Fibroblast of skin of left biceps (primary cell): ENCODE data around the gene STAT2.
"Not testable (repeated sequence)": the region's sequence is repeated elsewhere in the genome, so short reads cannot be mapped to it uniquely, and the experiment has no call there.

ENCODE experiments used
- DNase-seq, 2 experiments: peaks; one replicate each; pipeline ENCODE4 v3.0.0-alpha.2; 2013; ENCODE audit warnings: low read depth in 2 of 2

Gene STAT2

DNA sequence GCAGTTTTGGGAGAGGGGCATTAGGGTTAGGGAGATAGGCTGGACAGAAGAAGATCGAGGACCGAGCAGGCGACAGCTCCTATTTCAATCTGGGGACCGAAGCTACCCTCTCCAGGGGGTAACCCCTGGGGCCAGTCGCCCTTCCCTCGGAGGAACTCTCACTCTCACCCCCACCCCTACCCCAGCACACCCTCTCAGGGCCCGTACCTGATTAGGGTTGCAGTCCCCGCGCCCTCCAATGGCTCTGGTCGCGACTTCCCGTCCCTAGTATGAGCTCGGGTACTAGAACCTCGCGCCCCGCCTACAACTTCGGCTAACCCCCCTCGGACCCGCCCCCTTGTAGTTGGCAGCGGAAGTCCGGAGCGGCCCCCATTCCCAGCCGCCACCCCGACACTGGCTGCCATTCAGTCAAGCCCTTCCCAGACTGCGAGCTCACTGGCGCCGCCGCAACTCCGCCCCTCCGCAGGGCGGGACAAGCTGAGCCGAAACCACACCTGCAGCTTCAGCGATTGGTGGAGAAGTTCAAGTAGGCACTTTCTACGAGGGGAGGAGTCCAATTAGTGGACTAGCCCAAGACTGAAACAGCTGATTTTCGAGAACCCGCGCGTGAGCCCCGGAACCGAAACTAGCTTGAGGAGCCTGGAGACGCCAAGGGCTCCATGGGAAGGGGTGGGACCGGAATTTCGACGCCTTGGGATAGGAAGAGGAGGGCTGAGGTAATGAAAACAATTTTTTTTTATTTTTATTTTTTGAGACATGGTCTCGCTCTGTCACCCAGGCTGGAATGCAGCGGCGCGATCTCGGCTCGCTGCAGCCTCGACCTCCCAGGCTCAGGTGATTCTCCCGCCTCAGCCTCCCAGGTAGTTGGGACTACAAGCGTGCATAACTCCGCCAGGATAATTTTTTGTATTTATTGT is at the start of gene STAT2:
STAT2 (minus strand) TSS at position 257 of the 917 bp plus-strand sequence. CDS start 3,536 bp downstream, outside the sequence.
- DNase-seq: peak; percentile 100

DNA sequence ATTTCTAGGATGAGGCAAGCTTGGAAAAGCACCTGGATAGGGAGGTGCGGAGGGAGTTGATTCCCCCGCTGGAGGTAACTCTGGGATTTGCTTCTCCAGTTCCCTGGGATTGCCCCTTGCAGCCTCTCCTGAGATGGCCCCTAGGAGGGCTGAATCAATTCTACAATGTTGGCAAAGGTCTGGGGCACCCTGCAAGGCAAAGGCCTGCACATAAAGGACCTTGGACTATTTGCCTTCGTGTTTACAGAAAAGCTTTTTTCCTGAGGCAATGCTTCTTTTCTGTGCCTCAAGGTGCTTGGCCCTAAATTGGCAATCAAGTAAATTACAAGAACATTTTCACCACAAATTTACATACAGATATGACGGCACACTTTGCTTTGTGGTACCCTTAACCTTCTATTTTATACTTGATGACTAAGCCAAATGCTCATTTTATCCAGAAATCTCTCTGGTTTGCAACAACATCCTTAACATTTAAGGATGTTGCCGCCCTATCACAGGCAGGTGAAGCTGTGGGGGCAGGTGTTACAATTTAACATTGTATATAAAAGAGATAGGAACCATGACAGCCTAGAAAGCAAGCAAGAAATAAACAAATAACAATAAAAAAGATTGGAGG is 49.0 kb upstream of the STAT2 start:
- no peak for DNase-seq

DNA sequence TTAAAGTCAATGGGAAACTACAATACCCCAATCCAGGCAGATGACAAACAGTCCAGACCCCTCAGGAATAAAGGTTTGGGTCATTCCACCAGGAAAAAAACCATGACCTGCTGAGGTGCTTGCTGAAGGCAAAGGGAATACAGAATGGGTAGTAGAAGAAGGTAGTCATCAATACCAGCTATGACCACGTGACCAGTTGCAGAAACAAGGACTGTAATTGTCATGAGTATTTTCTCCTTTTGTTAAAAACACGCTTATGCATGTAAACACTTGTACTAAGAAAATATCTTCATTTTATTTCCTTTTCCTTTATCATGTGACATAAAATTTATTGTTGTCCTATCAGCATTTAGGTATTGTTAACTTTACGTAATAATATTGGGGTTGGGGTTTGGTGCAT is 44.3 kb upstream of the STAT2 start:
- DNase-seq: not testable (repeated sequence)

DNA sequence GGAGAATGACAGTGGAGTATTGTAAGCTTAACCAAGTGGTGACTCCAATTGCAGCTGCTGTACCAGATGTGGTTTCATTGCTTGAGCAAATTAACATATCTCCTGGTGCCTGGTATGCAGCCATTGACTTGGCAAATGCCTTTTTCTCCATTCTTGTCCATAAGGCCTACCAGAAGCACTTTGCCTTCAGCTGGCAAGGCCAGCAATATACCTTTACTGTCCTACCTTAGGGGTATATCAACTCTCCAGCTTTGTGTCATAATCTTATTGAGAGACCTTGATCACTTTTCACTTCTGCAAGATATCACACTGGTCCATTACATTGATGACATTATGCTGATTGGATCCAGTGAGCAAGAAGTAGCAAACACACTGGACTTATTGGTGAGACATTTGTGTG is 41.7 kb upstream of the STAT2 start:
- not testable (repeated sequence) for DNase-seq

DNA sequence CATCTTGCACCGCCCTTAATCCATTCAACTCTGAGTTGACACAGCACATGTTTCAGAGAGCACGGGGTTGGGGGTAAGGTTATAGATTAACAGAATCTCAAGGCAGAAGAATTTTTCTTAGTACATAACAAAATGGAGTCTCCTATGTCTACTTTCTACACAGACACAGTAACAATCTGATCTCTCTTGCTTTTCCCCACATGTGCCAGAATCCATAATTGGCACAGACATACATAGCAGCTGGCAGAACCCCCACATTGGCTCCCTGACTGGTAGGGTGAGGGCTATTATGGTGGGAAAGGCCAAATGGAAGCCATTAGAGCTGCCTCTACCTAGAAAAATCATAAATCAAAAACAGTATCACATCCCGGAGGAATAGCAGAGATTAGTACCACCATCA is 41.2 kb upstream of the STAT2 start:
- DNase-seq: not testable (repeated sequence)

DNA sequence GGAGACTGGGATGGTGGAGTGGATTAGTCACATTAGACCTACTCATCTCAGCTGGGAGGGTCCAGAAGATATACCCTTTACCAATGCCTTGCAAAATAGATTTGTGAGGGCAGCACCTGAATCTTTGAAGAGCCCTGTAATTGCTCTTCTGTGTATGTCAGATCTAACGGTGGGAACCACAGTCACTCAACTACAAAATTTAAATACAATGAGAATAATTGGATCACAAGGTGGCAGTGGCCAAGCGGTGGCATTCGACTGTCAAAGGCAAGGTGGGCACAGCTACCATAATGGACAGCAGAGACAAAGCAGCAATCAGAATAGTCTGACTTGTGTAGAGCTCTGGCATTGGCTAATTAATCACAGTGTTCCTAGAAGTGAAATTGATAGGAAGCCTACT is 39.6 kb upstream of the STAT2 start:
- DNase-seq: not testable (repeated sequence)

DNA sequence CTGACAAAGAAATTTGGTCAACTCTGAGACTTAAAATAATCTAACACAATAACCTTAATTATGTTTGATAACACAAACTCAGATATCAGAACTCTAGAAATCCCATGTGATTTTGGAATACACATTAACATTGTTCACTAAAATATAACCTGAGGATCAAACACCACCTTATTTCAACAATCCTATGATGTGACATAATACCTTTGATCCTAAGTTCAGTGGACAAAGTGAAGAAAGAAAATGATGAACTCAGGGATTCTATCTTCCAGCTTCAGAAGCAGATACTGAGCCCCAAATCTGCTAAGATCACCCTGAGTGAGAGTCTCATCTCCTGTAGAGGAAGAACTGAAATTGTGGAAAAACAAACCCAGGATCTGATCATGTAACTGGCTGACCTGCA is 38.4 kb upstream of the STAT2 start:
- no peak for DNase-seq

DNA sequence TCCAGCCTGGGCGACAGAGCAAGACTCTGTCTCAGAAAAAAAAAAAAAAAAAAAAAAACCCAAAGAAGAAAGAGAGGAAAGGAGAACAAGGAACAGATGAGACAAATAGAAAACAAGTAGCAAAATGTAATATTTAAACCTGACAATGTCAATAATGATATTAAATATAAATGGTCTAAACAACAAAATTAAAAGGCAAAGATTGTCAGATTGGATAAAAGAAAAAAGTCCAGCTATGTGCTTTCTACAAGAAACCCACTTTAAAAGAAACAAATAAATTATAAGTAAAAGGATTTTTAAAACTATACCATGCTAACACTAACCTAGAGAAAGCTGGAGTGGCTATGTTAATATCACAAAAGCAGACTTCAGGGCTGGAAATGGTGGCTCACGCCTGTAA is 32.4 kb upstream of the STAT2 start:
- no peak for DNase-seq

DNA sequence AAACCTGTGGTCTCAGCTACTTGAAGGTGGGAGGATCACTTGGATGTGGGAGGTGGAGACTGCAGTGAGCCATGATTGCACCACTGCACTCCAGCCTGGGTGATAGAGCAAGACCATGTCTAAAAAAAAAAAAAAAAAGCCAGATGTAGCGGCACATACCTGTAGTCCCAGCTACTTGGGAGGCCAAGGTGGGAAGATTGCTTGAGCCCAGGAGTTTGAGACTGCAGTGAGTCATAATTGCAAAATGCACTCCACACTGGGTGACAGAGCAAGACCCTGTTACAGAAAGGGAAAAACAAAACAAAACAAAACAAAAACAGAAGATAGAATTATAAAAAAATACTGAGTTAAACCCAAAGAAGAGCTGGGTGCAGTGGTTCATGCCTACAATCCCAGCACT is 31.8 kb upstream of the STAT2 start:
- no peak for DNase-seq

DNA sequence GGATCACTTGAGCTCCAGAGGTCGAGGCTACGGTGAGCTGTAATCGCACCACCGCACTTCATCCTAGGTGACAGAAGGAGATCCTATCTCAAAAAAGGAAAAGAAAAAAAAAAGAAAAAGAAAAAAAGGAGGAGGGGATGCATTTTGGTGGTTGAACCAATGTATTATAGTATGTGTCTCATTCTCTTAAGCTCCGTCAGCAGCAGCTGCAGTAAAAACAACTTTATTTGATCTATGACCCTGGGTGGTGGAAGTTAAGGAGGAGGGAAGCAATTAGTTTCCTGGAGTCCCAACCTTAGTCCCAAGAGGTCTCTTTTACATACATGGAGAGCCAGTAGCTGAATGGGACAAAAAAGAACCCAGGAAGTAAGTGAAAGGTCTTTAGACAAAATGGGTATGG is 29.5 kb upstream of the STAT2 start:
- DNase-seq: no peak

DNA sequence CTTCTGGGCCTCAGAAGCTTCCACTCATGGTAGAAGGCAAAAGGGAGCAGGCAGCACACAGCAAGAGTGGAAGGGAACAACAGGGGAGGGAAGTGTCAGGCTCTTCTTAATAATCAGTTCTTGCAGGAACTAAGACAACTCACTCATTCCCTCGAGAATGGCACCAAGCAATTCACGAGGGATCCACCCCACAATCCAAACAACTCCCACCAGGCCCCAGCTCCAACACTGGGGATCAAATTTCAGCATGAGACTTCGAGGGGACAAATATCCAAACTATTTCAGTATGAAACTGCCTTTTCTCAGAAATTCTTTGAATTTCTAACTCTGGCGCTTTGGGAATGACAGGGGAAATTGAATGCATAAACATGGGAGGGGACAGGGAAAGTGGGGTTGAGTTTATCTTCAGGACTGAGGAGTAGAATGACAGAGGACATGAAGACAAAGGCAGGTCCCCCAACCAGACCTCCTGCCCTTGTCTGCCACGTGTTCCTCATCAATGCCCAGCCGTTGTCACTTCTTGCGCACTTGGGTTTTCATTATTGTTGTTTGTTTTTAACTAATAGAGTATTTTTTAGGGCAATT is 27.3 kb upstream of the STAT2 start:
- peak; percentile 15 to 21 for DNase-seq

DNA sequence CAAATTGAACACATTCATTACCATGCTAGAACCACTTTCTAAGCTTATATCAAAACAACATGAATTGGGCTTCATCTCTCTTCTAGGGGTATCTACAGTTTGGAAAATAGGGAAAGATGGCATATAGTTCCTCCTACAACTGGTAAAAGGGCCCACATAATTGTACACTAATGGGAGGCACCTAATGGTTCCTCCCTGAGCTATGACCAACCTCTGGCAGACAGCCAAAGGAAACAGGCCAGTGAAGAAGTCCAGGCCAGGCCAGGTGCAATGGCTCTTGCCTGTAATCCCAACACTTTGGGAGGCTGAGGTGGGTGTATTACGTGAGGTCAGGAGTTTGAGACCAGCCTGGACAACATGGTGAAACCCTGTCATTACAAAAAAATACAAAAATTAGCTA is 26.0 kb upstream of the STAT2 start:
- DNase-seq: no peak

DNA sequence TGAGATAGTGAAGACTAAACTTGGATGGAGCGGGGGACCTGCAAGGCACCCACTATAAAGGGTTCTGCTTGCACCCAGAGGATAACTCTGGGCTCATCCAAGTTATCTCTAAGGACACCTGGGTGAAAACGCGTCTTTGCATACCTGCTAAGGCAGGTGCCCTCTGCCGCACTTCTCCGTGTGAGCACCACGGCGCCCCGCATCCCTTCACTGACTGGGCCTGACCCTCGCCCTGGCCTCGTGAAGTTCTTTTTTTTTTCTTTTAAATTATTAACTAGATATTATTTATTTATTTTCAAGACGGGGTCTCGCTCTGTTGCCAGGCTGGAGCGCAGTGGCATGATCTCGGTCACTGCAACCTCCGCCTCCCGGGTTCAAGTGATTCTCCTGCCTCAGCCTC is 22.7 kb upstream of the STAT2 start:
- no peak for DNase-seq

DNA sequence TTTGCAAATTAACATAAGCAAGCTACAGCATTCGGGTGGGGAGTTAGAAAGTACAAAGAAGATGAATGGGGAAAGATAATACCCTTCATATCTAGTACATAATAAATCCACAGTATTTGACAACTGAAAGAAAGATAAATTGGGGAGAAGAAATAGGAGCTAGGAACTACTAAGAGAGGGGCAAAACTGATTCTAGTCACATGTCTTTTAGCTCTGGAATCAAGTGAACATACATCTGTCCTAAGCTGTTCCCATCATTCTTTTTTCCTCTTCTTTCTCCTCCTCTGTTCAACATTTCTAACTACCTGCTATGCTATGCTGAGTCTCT is 18.0 kb upstream of the STAT2 start:
- DNase-seq: no peak

DNA sequence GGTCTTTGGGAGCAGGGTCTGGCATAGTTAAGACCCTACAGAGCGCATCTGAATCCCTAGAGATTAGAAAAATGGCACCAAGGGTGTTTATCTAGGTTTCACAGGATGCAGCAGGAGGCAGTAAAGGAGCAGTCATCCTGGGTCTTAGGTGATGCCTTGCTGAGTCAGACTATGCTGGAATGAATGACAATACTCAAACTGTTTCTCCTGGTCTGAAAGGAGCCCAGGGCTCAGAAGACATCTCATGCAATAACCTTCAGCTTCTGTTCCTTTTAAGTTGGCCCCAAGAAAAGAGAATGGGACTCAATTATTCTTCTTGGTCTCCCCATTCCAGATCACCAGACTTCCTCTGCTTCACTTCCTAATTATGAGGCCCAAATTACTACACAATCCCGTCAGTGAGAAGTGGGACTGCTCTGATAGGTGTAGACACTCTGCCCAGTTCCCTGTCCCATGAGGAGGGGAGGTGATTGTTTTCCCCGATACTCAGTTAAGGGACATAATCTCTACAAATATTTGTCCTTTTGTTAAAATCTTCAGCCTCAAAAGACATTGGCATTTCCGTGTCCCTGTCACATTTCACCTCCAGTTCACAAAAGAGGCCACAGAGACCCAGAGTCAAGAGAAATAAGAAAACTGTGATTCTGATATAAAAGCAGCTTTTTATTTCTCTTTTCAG is 17.5 kb upstream of the STAT2 start:
- no peak for DNase-seq

DNA sequence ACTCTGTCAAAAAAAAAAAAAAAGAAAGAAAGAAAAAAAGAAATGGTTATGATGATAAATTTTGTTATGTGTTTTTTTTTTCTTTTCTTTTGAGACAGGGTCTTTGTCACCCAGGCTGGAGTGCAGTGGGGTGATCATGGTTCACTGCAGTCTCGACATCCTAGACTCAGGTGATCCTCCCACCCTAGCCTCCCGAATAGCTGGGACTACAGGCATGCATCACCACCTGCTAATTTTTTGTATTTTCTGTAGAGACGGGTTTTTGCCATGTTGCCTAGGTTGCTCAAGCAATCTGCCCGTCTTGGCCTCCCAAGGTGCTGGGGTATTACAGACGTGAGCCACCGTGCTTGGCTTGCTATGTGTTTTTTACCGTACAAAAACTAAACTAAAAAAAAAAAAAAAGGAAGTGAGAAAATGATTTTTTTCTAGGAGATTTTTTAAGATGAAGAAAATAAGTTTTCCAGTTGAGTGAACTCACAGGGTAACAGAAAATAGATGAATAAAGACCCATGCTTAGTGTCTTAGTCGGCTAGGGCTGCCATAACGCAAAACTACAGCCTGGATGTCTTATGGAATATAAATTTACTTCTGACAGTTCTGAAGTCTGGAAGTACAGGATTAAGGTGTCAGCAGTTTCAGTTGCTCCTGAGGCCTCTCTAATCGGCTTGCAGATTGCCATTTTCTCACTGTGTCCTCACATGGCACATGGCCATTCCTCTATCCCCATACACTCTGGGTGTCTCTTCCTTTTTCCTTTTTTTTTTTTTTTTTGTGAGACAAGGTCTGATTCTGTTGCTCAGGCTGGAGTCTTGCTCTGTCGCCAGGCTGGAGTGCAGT is 15.9 kb upstream of the STAT2 start:
- no peak for DNase-seq

DNA sequence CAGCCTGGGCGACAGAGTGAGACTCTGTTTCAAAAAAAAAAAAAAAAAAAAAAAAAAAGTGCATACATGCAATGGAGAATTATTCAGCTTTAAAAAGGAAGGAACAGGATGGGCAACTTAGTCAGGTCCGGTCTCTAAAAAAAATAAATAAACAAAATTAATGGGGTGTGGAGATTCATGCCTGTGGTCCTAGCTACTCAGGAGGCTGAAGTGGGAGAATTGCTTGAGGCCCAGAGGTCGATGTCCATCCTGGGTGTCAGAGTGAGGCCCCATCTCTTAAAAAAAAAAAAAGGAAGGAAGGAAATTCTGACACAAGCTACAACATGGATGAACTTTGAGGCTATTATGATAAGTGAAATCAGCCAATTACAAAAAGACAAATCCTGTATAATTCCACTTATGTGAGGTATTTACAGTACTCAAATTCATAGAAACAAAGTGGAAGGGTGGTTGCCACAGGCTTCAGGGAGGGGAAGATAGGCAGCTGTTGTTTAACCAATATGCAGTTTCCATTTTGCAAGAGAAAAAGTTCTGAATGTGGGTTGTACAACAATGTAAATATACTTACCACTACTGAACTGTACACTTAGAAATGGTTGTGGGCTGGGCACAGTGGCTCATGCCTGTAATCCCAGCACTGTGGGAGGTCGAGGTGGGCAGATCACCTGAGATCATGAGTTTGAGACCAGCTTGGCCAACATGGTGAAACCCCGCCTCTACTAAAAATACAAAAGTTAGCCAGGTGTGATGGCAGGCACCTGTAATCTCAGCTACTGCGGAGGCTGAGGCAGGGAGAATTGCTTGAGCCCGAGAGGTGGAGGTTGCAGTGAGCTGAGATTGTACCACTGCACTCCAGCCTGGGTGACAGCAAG is 15.1 kb upstream of the STAT2 start:
- no peak for DNase-seq

DNA sequence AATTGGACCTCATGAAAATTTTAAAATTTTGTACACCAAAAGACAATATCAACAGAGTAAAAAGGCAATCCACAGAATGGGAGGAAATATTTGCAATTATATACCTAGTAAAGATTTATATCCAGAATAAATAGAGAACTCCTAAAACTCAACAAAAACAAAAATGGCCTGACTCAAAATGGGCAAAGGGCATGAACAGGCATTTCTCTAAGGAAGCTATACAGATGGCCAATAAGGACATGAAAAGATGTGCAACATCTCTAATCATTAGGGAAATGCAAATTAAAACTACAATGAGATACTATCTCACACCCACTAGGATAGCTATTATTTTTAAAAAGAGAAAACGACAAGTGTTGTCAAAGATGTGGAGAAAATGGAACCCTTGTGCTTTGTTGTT is 13.6 kb upstream of the STAT2 start:
- no peak for DNase-seq

DNA sequence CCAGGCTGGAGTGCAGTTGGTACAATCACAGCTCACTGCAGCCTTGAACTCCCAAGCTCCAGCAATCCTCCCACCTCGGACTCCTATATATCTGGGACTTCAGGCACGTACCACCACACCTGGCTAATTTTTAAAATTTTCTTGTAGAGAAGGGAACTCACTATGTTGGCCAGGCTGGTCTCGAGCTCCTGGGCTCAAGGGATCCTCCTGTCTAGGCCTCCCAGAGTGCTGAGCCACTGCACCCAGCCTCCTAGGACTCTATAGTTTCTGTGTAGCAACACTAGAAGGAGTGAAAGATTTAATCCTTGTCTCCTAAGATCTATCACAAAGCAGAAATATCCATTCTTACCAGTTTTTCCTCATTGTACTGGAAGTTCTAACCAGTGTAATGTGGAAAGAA is 7.0 kb upstream of the STAT2 start:
- DNase-seq: no peak
